GM18505 (cell line): Measurements from ENCODE around the gene TMPRSS6.

Experiments used
- ATAC-seq: cut with Tn5 transposase; IDR thresholded peaks from one replicate; pipeline ENCODE4 v1.9.1; 2021; ENCODE audit not compliant: unreplicated experiment
- POLR2A ChIP-seq: IDR thresholded peaks from 4 replicates; pipeline ENCODE4 v1.6.1; 2011; ENCODE audit warnings: borderline replicate concordance; ENCODE audit not compliant: insufficient read depth, insufficient read length; ENCODE audit errors: extremely low read depth

TMPRSS6 gene

GRCh38 chr22:37032535-37033460 is 76.7 kb downstream of the TMPRSS6 start:
- no peak for ATAC-seq
- no peak for TF ChIP-seq POLR2A

GRCh38 chr22:37032134-37032534 is 77.4 kb downstream of the TMPRSS6 start:
- ATAC-seq, result no peak
- no peak for TF ChIP-seq POLR2A

GRCh38 chr22:37030560-37031281 is 78.8 kb downstream of the TMPRSS6 start:
- ATAC-seq, result no peak
- TF ChIP-seq POLR2A, result no peak

- no peak for ATAC-seq
- TF ChIP-seq POLR2A, result no peak
These were observed 80.5 kb downstream of the TMPRSS6 start for GRCh38 chr22:37028692-37029674.

GRCh38 chr22:37027556-37027955 is 82.0 kb downstream of the TMPRSS6 start:
- TF ChIP-seq POLR2A, result no peak
- ATAC-seq, result no peak

GRCh38 chr22:37026325-37026724 is 83.2 kb downstream of the TMPRSS6 start:
- no peak for ATAC-seq
- no peak for TF ChIP-seq POLR2A

- no peak for ATAC-seq
- TF ChIP-seq POLR2A, result no peak
These were observed 83.9 kb downstream of the TMPRSS6 start for GRCh38 chr22:37025500-37026070.

GRCh38 chr22:37024339-37025157 is 85.0 kb downstream of the TMPRSS6 start:
- no peak for ATAC-seq
- TF ChIP-seq POLR2A, result no peak

- no peak for TF ChIP-seq POLR2A
- no peak for ATAC-seq
These were observed 85.7 kb downstream of the TMPRSS6 start for GRCh38 chr22:37023743-37024338.

GRCh38 chr22:37022483-37023337 is 86.8 kb downstream of the TMPRSS6 start:
- no peak for ATAC-seq
- TF ChIP-seq POLR2A, result no peak
